H1 (cell line): ENCODE measurements around the gene EGFLAM. TPM values are rescaled to one million over a fixed set of nuclear protein-coding genes. Genes with fewer than 3 reads are reported as not detected.

Source experiments
- CTCF ChIA-PET: fragments of 300-600 bp; sonication (Branson Sonifier 250); formaldehyde crosslinking; loops from one replicate; lab custom pipeline; 2021; ENCODE audit not compliant: partially characterized antibody; lab: Charles Lee
- POLR2A ChIA-PET: fragments of 300-600 bp; sonication (Branson Sonifier 250); formaldehyde crosslinking; loops from one replicate; lab custom pipeline; 2021; ENCODE audit warnings: inconsistent platforms; ENCODE audit not compliant: partially characterized antibody; lab: Charles Lee
- DNase-seq, 2 experiments: peaks; one replicate each; pipeline versions ENCODE4 v3.0.0 to v3.0.0-alpha.2; 2010 to 2022; ENCODE audit warnings: low spot score in 2 of 2, low read depth in 1 of 2, mixed read lengths in 1 of 2
- FAIRE-seq: peaks from 2 replicates; lab custom pipeline; 2011; peaks lifted over from hg19 to GRCh38; lab: Jason Lieb, UNC
- H2AFZ ChIP-seq: 2 replicates; pipeline ENCODE4 v1.8.1; 2012; ENCODE audit warnings: low read length, inconsistent platforms
- H2AK5ac ChIP-seq: 2 replicates; pipeline ENCODE4 v1.6.1; 2013; ENCODE audit warnings: low read depth, low read length
- H2BK120ac ChIP-seq: replicated peaks from 2 replicates; pipeline ENCODE3; 2013; ENCODE audit warnings: low read depth, low read length, inconsistent platforms
- H2BK12ac ChIP-seq: 2 replicates; pipeline ENCODE4 v1.6.1; 2013; ENCODE audit warnings: low read depth, low read length
- H2BK15ac ChIP-seq: 2 replicates; pipeline ENCODE4 v1.6.1; 2013; ENCODE audit warnings: low read length
- H2BK20ac ChIP-seq: 2 replicates; pipeline ENCODE4 v1.6.1; 2013; ENCODE audit warnings: low read length
- H2BK5ac ChIP-seq: 2 replicates; pipeline ENCODE4 v1.6.1; 2013; ENCODE audit warnings: low read depth, low read length
- H3K14ac ChIP-seq: 2 replicates; pipeline ENCODE4 v1.6.1; 2013; ENCODE audit warnings: inconsistent platforms; ENCODE audit not compliant: insufficient read length
- H3K18ac ChIP-seq: 2 replicates; pipeline ENCODE4 v1.6.1; 2013; ENCODE audit warnings: low read length; ENCODE audit errors: extremely low read depth
- H3K23ac ChIP-seq: 2 replicates; pipeline ENCODE4 v1.6.1; 2013; ENCODE audit warnings: inconsistent platforms; ENCODE audit not compliant: insufficient read length
- H3K23me2 ChIP-seq: 2 replicates; pipeline ENCODE4 v1.6.1; 2013; ENCODE audit warnings: low read depth, low read length
- H3K27ac ChIP-seq: 2 replicates; pipeline ENCODE4 v1.6.1; 2011; ENCODE audit warnings: low read depth, low read length, inconsistent platforms
- H3K27me3 ChIP-seq, 4 experiments: replicated peaks in 1 of 4; 1 replicate in 1 of 4; 2 replicates in 3 of 4; pipeline versions ENCODE4 v1.6.1 to v1.8.1; 2011 to 2013; ENCODE audit warnings: low read length in 3 of 4, mild to moderate bottlenecking in 3 of 4, inconsistent platforms in 2 of 4, mixed read lengths in 2 of 4, moderate library complexity in 1 of 4; ENCODE audit not compliant: control insufficient read depth in 3 of 4, insufficient read depth in 3 of 4; ENCODE audit errors: extremely low read depth in 1 of 4
- H3K36me3 ChIP-seq, 4 experiments: 2 replicates each; pipeline versions ENCODE4 v1.6.1 to v1.8.1; 2011 to 2013; ENCODE audit warnings: mild to moderate bottlenecking in 4 of 4, low read length in 3 of 4, moderate library complexity in 2 of 4, control low read depth in 1 of 4, inconsistent platforms in 1 of 4; ENCODE audit not compliant: insufficient read depth in 4 of 4, control insufficient read depth in 2 of 4
- H3K4ac ChIP-seq: replicated peaks from 2 replicates; pipeline ENCODE3; 2013; ENCODE audit warnings: low read length, low read depth, mixed read lengths, inconsistent platforms; ENCODE audit not compliant: insufficient read length
- H3K4me1 ChIP-seq, 4 experiments: replicated peaks in 1 of 4; 1 replicate in 1 of 4; 2 replicates in 3 of 4; pipeline versions ENCODE4 v1.6.1 to v1.8.1; 2011 to 2013; ENCODE audit warnings: low read length in 3 of 4, inconsistent platforms in 2 of 4, mixed read lengths in 1 of 4; ENCODE audit not compliant: insufficient read depth in 4 of 4, control insufficient read depth in 3 of 4
- H3K4me2 ChIP-seq, 2 experiments: 2 replicates each; pipeline versions ENCODE4 v1.6.1 to v1.8.1; 2011 to 2013; ENCODE audit warnings: low read depth in 2 of 2, low read length in 2 of 2, control low read depth in 1 of 2, inconsistent platforms in 1 of 2, mild to moderate bottlenecking in 1 of 2; ENCODE audit not compliant: insufficient read depth in 1 of 2
- H3K4me3 ChIP-seq, 4 experiments: fragments of 200-600, 300-600 bp in 1 of 4; sonication (generic), shearing (Covaris generic), sonication (Bioruptor Twin) in 1 of 4; 2 replicates each; pipeline versions ENCODE4 v1.5.1 to v1.8.1; 2011 to 2016; ENCODE audit warnings: low read length in 4 of 4, low read depth in 3 of 4, control low read depth in 2 of 4, inconsistent platforms in 2 of 4, mild to moderate bottlenecking in 2 of 4, mixed read lengths in 1 of 4, moderate library complexity in 1 of 4; ENCODE audit not compliant: insufficient read depth in 2 of 4; ENCODE audit errors: extremely low read depth in 1 of 4
- H3K56ac ChIP-seq: replicated peaks from 2 replicates; pipeline ENCODE3; 2013; ENCODE audit warnings: low read depth, mild to moderate bottlenecking, mixed read lengths, low read length, inconsistent platforms; ENCODE audit not compliant: insufficient read length
- H3K79me1 ChIP-seq: 2 replicates; pipeline ENCODE4 v1.6.1; 2013; ENCODE audit warnings: low read depth, low read length, control low read depth
- H3K79me2 ChIP-seq, 2 experiments: 2 replicates each; pipeline versions ENCODE4 v1.6.1 to v1.8.1; 2012 to 2013; ENCODE audit warnings: low read length in 2 of 2, mild to moderate bottlenecking in 2 of 2, inconsistent platforms in 1 of 2; ENCODE audit not compliant: insufficient read depth in 2 of 2, control insufficient read depth in 1 of 2
- H3K9ac ChIP-seq, 4 experiments: replicated peaks in 1 of 4; 1 replicate in 1 of 4; 2 replicates in 3 of 4; pipeline versions ENCODE4 v1.6.1 to v1.8.1; 2011 to 2013; ENCODE audit warnings: low read depth in 3 of 4, low read length in 3 of 4, control low read depth in 2 of 4, mild to moderate bottlenecking in 2 of 4, moderate library complexity in 2 of 4, inconsistent platforms in 1 of 4; ENCODE audit errors: extremely low read depth in 1 of 4
- H3K9me3 ChIP-seq, 2 experiments: 2 replicates each; pipeline versions ENCODE4 v1.6.1 to v1.8.1; 2012 to 2013; ENCODE audit warnings: mild to moderate bottlenecking in 2 of 2, moderate library complexity in 2 of 2, control low read depth in 1 of 2, inconsistent platforms in 1 of 2, low read depth in 1 of 2, low read length in 1 of 2, mixed read lengths in 1 of 2; ENCODE audit not compliant: insufficient read depth in 2 of 2
- H4K20me1 ChIP-seq, 2 experiments: replicated peaks in 1 of 2; 2 replicates each; pipeline versions ENCODE3 to v1.8.1; 2011 to 2013; ENCODE audit warnings: inconsistent platforms in 2 of 2, low read length in 2 of 2, mild to moderate bottlenecking in 1 of 2; ENCODE audit not compliant: insufficient read depth in 2 of 2, control insufficient read depth in 1 of 2
- H4K5ac ChIP-seq: 2 replicates; pipeline ENCODE4 v1.6.1; 2013; ENCODE audit warnings: low read length, low read depth, mixed read lengths, inconsistent platforms; ENCODE audit not compliant: insufficient read length
- H4K8ac ChIP-seq: 2 replicates; pipeline ENCODE4 v1.8.0; 2013; ENCODE audit warnings: mild to moderate bottlenecking, moderate library complexity, low read length, inconsistent platforms; ENCODE audit not compliant: insufficient read depth; ENCODE audit errors: extremely low read depth
- H4K91ac ChIP-seq: replicated peaks from 2 replicates; pipeline ENCODE3; 2013; ENCODE audit warnings: low read length, mixed read lengths, inconsistent platforms; ENCODE audit not compliant: insufficient read length
- ATF2 ChIP-seq: IDR thresholded peaks from 2 replicates; pipeline ENCODE4 v1.6.1; 2012; ENCODE audit warnings: low read length, inconsistent platforms
- CTCF ChIP-seq, 3 experiments: IDR thresholded peaks; 1 replicate in 2 of 3; 2 replicates in 1 of 3; pipeline versions ENCODE4 v1.5.1 to v1.6.1; 2011; ENCODE audit warnings: low read length in 3 of 3, mild to moderate bottlenecking in 3 of 3, inconsistent platforms in 2 of 3, low read depth in 1 of 3, moderate library complexity in 1 of 3; ENCODE audit not compliant: insufficient read depth in 1 of 3; ENCODE audit errors: control extremely low read depth in 1 of 3
- KDM5A ChIP-seq: fragments of 200-600 bp; IDR thresholded peaks from 2 replicates; pipeline ENCODE4 v1.7.1; 2012; ENCODE audit warnings: mild to moderate bottlenecking, low read length, inconsistent platforms, mixed read lengths
- POLR2A ChIP-seq, 2 experiments: IDR thresholded peaks; 1 replicate in 1 of 2; 2 replicates in 1 of 2; pipeline ENCODE4 v1.6.1; 2011; ENCODE audit warnings: low read depth in 2 of 2, low read length in 2 of 2, mild to moderate bottlenecking in 2 of 2; ENCODE audit errors: control extremely low read depth in 1 of 2
- POLR2AphosphoS5 ChIP-seq: IDR thresholded peaks from 2 replicates; pipeline ENCODE4 v1.6.1; 2011; ENCODE audit warnings: low read depth, low read length
- SIN3A ChIP-seq, 2 experiments: IDR thresholded peaks in 1 of 2; conservative IDR thresholded peaks in 1 of 2; 2 replicates each; pipeline ENCODE4 v1.6.1; 2011 to 2012; ENCODE audit warnings: low read length in 2 of 2, improper control_type of control experiment in 1 of 2, low read depth in 1 of 2, mild to moderate bottlenecking in 1 of 2
- SRF ChIP-seq: IDR thresholded peaks from 2 replicates; pipeline ENCODE4 v1.6.1; 2011; ENCODE audit warnings: mild to moderate bottlenecking, low read depth, low read length, moderate library complexity
- USF2 ChIP-seq: IDR thresholded peaks from 2 replicates; pipeline ENCODE4 v1.6.1; 2011; ENCODE audit warnings: low read length, improper control_type of control experiment
- ZNF274 ChIP-seq: IDR thresholded peaks from 2 replicates; pipeline ENCODE4 v1.7.0; 2012; ENCODE audit warnings: low read length, borderline replicate concordance; ENCODE audit errors: extremely low read depth
- WGBS, 2 experiments: shearing (Covaris generic) in 1 of 2; methylation state at CpG; one replicate each; pipeline versions ENCODE4 v1.1.6 to v1.1.7; 2013 to 2015; ENCODE audit warnings: low lambda C conversion rate in 2 of 2, mixed read lengths in 2 of 2, inconsistent platforms in 1 of 2, low coverage in 1 of 2, missing lambda C conversion rate in 1 of 2; ENCODE audit not compliant: insufficient replicate concordance in 2 of 2, insufficient coverage in 1 of 2, insufficient read length in 1 of 2; ENCODE audit errors: extremely low coverage in 1 of 2, missing lambda C conversion rate in 1 of 2; 5-methylcytosine and 5-hydroxymethylcytosine counted together
- polyA plus RNA-seq, 7 experiments: library from polyadenylated mRNA; depleted of rRNA in 3 of 7; stranded (reverse) in 5 of 7; unstranded in 2 of 7; fragments of >200 nt in 5 of 7; fragments of 200-250 nt in 2 of 7; gene quantifications; 1 replicate in 5 of 7; 2 replicates in 1 of 7; 4 replicates in 1 of 7; pipeline versions ENCODE4 v1.2.1 to v1.2.3, GENCODE V29; 2011 to 2013; ENCODE audit warnings: missing spikeins in 2 of 7, mixed read lengths in 2 of 7
- total RNA-seq: library from RNA; stranded (reverse); fragmentation: NEBNext Ultra II Directional; extraction: Animal tissue kit (Norgen Biotek cat#: 25700); gene quantifications from 2 replicates; pipeline ENCODE4 v1.2.1, GENCODE V29; 2021

Gene EGFLAM
- total and polyA plus RNA-seq, 2 of the 8 experiments (the other 6 are each of a cell fraction or from before 2014, with no cell fraction given) = 0.20 to 0.24 TPM

- H3K23ac ChIP-seq = no peak overlapping the region
- H3K23me2 ChIP-seq = no peaks in the 10 kb centered on the region
- H3K9me3 ChIP-seq = no peaks in the 10 kb centered on the region
- ChIA-PET POLR2A (no interaction called here), CTCF (interaction anchor here (1.1 kb wide), 1 partner anchor 256 kb away, joined by 3 read pairs; no protein-coding TSS in a partner anchor)
- H2AFZ ChIP-seq = no peak overlapping the region
- no peaks in the 10 kb centered on the region for H4K20me1 ChIP-seq
- H3K4me2 ChIP-seq = no peak overlapping the region
- no peak overlapping the region for H2BK5ac ChIP-seq
- 93% methylated on average over 7 of the region's 7 CpGs; no CpG with 5 or more reads in 1 of the 2 experiments for WGBS, 2 experiments
- H4K91ac ChIP-seq = no peak overlapping the region
- H3K4me3 ChIP-seq = no peak overlapping the region
- no peak overlapping the region for H2BK20ac ChIP-seq
- no peaks in the 10 kb centered on the region for H3K4me1 ChIP-seq
- no peak overlapping the region for H3K14ac ChIP-seq
- H2BK12ac ChIP-seq = no peak overlapping the region
- no peaks in the 10 kb centered on the region for H3K79me1 ChIP-seq
- no peak overlapping the region for H3K4ac ChIP-seq
- H3K36me3 ChIP-seq = peaks cover 0 to 5% (median 0%) of the 10 kb centered on the region in 4 experiments; a peak in 1 of 8 replicates
- H4K8ac ChIP-seq = no peak overlapping the region
- H3K18ac ChIP-seq = no peak overlapping the region
- no peaks in the 10 kb centered on the region for H3K79me2 ChIP-seq
- H3K56ac ChIP-seq = no peak overlapping the region
- no peaks in the 10 kb centered on the region for H3K27me3 ChIP-seq
- no peak overlapping the region for H4K5ac ChIP-seq
- H3K9ac ChIP-seq = no peak overlapping the region
- no peak overlapping the region for H2AK5ac ChIP-seq
- H3K27ac ChIP-seq = no peak overlapping the region
- H2BK120ac ChIP-seq = no peak overlapping the region
- no peak overlapping the region for H2BK15ac ChIP-seq
- no peak for FAIRE-seq
- DNase-seq = no peak
- TF ChIP-seq POLR2AphosphoS5 (no peak), KDM5A (no peak), CTCF (IDR thresholded peaks at IDR 0.05; ENCODE audit: control extremely low read depth in 1 of 3, insufficient read depth in 1 of 3, low read depth in 1 of 3, low read length in 3 of 3) (no peak), ZNF274 (no peak), POLR2A (IDR thresholded peaks at IDR 0.05; ENCODE audit: control extremely low read depth in 1 of 2, low read depth in 2 of 2, low read length in 2 of 2) (no peak), USF2 (no peak), ATF2 (no peak), SRF (no peak), SIN3A (conservative IDR thresholded peaks at IDR 0.05 in 1 of 2, IDR thresholded peaks at IDR 0.05 in 1 of 2; ENCODE audit: low read depth in 1 of 2, low read length in 2 of 2) (no peak)
Observed at GRCh38 chr5:38494763-38495162, 236.4 kb downstream of the EGFLAM start.
